Activated CD8-positive, alpha-beta memory T cell treated with anti-CD3 and anti-CD28 coated beads, Interleukin-2, amount 50 U/mL, for 48 hours (primary cell): Measurements from ENCODE around the gene SARM1.
A peak's percentile ranks its signal among the peaks of the same experiment; 100 is the strongest.
"Not testable (repeated sequence)": the region's sequence is repeated elsewhere in the genome, so short reads cannot be mapped to it uniquely, and the experiment has no call there.

Experiments used
- DNase-seq: peaks from one replicate; pipeline ENCODE4 v3.0.0-alpha.2; 2020

The SARM1 gene

DNA sequence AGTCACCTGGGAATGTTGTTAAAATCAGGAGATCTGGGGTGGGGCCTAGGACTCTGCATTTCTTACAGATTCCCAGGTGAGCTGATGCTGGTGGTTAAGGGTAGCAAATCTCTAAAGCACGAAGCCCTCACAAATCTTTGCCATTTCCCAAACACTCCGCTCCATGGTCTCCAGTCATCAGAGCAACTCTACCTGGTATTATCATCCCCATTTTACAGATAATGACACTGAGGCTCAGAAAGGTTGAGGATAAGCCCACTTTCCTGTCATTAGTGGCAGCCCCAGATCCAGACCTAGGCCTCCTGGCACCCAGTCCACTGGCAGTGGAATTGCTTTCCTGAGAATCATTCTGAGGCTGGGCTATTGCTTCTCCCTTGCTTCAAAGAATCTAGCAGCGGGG, 25.8 kb downstream of the SARM1 start:
- no peak for DNase-seq

DNA sequence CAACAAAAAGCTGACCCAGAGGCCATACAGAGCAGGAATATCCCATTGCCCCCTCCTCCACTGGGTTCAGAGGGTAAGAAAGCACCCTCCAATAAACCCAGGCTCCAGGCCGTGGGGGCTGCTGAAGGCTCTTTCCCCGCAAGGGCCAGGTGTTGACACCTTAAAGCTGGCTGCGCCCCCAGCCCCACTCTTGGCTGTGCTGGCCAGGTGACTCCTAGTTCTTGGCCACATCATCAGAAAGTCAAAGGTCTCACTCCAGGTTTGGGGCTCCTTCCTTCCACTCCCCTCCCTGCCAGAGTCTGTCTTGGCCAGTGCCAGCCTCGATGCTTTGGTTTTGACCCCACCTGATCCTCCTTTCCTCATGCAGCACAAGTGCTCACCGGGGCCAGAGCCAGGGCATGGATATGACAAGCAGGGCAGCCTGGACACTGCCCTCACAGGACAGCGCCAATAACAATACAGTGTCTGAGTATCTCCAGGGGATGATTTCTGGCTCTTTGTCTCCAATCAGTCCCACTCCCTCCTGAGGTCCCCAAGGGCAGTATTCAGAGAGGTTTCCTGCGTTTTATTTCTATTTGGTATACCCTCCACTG, 26.3 kb downstream of the SARM1 start:
- no peak for DNase-seq

DNA sequence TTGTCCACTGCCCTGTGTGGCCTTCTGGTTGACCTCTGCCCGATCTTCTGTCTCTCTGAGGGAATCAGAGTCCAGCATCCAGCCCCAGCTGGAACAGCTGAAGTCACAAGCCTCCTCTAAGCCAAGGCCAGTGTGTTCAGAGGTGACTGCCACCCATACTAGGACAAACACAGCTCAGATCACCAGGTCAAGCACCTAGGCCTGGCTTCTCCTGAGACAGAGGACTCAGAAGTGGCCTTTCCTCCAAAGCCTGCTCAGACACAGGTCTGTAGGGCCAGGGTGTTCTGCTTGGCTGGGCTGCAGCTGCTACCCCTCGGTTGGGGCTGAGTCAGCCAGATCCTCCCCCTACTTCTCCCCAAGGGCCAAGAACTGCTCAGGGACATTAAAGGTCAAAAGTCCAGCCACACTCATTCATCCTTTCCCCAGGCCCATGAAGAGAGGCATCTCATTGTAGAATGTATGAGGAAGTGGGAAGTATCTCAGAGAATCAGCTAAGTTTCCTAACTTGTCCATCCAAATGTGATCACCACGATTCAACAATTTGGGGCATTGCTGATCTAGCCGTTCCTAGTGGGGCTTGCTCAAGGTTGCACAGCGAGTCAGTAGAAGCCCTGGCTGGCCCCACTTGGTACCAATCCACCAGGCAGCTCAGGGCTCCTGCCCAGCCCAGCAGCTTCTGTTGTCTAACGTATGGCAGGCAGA, 26.9 kb downstream of the SARM1 start:
- DNase-seq, result no peak

DNA sequence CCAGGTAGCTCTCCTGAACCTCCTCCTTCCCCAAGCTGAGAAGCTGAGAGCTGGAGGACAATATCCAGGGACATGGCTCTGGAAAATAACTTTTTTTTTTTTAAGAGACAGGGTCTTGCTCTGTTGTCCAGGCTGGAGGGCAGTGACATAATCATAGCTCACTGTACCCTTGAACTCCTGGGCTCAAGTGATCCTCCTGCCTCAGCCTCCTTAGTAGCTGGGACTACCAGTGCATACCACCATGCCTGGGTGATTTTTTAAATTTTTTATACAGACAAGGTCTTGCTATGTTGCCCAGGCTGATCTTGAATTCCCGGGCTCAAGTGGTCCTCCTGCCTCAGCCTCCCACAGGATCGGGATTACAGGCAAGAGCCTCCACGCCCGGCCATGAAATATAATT, 28.3 kb downstream of the SARM1 start:
- DNase-seq, result no peak

DNA sequence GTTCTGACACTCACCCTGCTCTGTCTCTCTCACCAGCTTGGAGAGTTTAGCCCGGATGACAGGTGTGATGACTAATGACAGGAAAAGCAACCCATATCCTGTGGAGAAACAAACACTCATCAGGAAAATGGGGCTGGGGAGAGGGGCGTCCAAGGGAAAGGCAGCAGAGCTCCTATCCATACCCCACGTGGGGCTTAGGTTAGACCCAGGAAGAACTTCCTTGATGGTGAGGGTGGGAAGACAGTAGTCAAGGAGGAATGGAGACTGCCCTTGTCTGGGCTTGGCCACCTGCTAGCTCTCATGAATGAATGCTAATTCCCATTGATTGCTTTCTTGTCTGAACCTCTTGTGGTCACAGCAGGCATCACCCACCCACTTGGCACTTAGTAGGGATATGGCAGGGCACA, 30.7 kb downstream of the SARM1 start:
- DNase-seq, result no peak

DNA sequence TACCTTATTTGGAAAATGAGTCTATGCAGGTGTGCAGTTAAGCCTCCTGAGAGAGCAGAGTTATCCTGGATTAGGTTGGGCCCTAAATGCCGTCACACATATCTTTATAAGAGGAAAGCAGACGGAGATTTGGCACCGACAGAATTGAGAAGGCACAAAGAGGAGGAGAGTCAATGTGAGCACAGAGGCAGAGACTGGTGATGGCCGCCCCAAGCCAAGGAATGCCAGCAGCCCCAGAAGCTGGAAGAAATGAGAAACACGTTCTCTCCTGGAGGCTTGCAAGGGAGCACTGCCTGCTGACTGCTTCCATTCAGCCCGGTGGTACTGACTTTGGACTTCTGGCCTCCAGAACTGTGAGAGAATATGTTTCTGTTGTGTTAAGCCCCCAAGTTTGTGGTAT, 31.4 kb downstream of the SARM1 start:
- DNase-seq, result no peak

DNA sequence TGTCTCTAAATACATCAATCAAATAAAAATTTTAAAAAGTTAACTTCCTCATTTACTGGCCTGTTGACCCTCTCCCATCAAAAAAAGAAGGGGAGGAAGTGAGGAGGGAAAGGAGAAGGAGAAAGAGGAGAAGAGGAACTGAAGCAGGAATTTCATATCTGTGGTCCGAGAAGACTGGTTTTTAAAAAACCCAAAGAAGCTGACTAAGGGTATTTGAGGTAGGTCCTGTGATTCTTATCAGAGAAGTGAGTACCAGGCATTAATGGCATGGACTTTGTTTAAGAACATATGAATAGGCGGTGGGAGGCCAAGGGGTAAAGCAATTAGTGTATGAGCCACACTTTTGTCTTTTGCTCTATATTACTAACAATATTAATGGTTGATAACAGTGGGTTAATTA, 32.5 kb downstream of the SARM1 start:
- DNase-seq, result no peak

DNA sequence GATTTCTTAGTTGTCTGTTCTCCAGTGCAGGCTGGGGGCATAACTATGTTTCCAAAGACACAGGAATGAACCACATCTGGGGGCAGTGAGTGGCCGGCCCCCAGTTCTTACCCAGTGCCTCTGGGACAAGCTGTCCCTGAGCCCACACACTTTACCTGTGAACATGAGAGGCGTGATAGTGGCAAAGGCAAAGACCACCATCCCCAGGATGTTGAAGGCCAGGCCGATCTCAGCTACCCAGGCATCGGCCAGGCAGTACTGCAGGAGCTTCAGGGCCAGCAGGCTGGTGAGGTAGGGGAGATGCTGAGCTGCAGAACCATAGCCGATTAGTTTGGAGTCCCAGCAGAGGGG, 32.9 kb downstream of the SARM1 start:
- no peak for DNase-seq

DNA sequence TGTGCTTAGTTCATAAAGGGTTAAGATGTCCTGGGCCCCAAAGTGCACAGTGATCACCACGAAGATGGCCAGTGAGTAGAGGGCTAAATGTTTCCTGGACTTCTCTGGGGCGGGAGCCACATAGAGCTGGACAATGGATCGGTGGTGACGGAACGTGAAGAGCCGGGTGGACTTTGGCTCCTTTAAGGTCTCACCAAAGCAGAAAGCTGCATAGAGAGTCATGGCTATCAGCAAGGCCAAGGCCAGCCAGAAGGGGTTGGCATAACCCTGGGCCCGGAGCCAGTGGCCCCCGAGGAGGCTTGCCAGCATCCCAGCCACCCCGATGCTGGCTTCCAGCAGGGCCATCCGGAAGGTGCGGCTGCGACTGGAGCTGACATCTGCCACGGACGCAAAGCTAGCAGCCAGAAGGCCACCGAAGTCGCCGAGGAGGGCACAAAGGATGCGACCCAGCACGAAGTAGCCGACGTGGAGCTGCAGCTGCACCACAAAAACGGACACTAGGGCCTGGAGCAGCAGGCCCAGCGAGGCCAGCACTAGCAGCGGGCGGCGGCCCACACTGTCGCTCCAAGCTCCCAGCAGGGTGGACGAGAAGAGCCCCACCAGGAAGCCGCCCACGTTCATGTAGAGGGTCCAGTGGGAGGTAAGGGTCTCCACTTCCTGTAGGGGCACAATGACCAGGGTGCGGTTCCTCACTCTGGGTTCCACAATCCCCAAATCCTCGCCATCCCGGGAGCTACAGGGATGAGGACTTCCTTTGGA, 33.5 kb downstream of the SARM1 start:
- DNase-seq, result no peak

DNA sequence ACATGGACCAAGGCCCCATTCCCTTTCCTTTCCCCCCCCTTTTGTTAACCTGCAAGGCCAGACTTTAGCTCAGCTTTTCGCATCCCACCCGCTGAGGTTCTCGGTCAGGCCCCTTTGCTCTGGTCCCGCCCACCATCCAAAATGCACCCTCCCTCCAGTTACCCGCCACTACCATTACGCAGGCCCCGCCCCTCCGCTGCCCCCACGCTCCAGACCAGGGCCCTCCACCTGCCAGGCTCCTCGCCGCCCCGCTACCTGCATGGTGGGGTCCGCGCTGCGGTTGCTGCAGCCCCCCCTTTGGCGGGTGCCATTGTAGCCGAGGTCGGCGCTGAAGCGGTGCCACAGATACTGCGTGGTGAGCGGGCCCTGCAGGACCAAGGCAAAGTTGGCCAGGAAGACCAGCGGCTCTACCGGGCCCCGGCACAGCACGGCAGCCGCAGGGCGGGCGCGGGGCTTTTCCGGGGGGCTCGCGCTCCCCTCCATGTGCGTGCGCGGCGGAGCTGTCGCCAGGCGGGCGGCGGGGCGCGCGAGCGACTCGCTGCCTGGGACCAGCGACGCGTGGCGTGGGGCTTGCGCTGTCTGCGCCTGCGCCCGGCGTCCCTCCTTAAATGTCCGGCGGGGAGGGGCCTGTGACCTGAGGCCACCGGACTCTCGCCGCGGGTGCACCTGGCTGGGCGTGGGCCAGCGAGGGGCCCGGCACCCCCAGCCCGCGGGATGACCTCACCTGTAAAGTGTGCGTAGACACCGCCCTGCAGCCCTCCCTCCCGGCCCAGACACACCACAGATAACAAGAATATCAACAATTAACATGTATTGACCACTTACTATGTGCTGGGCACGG, 34.4 kb downstream of the SARM1 start, which contains the start of gene SLC46A1:
SLC46A1 (minus strand) TSS at position 581 of the 841 bp plus-strand sequence; CDS start at position 483, 98 bp downstream.
- DNase-seq, result peak; percentile 87

DNA sequence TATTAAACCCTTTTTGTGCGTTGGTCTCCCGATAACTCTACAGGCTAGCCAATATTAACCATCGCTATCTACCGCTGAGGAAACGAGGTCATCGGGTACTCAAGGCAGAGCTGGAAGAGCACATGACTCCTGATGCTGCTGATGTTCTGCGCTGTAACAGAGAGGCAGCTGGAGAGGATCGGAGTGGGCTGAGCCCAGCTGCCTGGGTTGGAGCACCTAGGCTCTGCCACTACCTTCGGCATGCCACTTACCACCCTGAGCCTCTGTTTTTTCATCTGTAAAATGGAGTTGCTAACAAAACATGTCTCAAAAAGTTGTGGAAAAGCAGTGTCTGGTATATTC, 35.0 kb downstream of the SARM1 start:
- no peak for DNase-seq

DNA sequence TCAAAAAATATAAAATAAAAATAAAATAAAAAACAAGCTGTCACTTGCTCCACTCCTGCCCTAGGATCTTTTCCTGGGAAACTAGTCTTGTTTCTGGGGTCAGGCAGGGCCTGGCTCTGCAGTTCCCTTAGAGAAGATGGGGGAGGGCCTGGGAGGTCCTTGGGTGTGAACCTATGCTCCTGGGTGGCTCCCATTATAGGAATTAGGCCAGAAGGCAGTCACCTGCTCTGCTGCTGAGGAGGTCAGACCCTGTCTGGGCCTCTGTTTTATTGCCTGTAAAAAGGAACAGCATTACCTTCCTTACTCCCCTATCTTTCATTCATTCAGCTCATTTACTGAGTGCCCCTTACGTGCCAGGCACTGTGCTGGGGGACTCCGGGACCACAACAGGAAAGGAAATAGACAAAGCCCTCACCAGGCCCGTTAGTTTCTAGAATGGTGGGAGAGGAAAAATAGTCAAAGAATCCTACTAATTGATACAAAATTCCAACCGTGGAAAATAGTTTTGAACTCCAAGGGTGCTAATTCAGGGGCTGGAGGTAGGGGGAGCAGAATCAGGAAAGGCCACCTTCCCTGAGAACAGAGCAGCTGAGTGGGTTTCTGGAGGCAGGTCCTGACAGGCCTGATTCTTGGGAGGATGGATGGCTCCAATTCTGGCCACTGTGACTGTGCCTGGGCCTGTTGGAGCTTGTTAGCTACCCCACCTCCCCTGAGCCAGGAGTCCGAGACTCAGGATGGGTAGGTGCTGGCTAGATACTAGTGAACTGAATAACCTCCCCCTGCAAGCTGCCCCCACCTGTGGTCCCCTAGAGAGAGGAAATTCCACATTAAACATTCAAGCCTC, 35.9 kb downstream of the SARM1 start:
- DNase-seq, result no peak

DNA sequence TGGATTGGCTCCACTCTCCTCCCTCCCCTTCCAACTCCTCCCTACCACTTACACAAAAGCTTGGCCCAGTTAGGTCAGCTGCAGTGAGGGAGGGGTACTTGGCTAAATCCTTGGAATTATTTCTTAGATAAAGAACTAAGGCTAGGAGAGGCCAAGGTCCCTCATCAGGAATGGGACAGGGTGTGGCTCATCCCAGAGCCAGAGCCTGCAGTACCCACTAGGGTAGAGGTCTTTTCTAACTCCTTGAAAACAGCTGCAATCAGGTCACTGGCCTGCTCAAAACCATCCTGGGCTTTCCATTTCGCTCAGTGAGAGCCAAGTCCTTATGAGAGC, 36.4 kb downstream of the SARM1 start:
- no peak for DNase-seq

DNA sequence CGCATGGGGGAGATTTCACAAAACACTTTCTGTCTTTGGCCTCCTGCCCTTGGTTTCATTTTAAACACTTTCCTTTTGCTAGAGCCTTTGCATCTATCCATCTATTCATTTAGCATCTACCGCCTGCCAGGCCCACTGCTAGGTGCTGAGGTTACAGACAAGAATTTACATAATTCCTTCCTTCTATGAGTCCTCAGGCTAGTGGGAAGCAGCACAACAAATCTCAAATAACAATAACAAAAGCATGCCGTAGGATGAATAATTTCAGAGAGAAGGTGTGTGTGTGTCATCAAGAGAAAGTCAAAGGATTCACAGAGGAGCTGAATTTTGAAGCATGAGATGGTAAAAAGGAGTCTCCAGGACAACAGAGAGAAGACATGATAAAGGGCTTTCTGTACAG, 40.6 kb downstream of the SARM1 start:
- no peak for DNase-seq

DNA sequence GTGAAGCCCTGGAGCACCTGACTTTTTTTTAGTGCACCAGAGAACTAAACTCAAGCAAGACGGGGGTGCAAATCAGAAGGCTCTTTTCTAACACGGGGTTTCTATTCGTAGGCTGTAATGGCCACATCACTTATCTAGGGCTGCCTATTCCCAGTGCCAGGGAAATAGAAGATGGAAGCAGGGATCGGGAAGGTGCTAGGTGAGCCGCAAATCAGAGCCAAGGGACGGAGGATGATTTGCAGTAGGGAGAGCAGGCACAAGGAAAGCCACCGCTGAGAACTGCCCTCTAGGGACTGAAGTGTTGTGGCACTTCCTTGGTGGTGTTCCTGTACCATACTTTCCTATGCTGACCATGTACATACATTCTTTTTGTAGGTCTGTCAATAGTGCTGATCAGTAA, 42.3 kb downstream of the SARM1 start:
- no peak for DNase-seq

DNA sequence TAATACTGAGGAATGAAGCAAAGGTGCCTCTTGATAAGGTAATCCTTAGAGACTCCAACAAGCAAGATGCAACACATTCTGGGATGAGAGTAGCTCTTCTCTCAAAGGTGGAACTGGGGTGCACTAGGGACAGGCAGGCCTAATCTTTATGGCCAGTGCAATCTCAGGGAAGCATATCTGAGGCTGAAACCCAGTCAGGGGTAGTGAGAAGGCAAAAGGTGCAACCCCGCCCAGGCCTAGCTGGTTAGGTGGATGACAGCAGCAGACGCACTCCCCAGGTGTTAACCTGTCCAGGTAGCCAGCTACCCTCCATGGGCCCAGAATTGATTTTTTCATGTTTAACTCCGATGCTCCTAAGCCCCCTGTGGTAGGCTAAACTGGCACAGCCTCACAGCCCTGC, 44.4 kb downstream of the SARM1 start:
- no peak for DNase-seq

DNA sequence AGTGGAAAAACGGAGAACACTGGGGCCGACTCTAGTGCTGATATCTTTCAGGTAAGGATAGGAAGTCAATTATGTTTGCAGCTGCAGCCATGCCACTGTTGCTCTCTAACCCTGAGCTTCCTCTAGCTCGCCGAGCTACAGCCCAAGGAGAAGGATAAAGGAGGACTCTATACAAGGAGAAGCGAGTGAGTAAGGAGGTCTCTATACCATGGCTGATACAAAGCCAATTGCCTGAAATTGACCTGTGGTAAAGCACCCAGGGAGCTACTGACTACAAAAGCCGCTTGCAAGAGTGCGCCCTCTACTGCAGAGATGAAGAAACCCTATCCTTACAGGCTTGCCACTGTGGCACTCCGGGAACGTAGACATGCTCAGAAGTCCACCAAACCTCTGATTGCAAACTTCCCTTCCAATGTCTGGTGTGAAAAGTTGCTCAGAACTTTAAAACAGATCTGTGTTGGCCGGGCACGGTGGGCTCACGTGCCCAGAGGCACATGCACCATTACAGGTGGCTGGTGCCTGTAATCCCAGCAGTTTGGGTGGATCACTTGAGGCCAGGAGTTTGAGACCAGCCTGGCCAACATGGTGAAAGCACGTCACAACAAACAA, 45.3 kb downstream of the SARM1 start:
- peak; percentile 69 for DNase-seq

DNA sequence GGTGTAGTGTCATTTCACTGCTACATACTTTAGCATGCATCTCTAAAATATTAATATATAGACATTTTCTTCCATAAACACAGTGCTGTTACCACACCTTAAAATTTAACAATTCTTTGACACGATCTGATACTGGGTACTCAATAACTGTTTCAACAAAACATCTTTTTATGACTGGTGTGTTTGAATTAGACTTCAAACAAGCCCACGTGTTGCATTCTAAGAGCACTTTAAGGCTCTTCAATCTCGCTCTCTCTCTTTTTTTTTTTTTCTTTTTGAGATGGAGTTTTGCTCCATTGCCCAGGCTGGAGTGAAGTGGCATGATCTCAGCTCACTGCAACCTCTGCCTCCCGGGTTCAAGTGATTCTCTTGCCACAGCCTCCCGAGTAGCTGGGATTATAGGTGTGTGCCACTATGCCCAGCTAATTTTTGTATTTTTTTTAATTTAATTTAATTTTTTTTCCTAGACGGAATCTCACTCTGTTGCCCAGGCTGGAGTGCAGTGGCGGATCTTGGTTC, 50.4 kb downstream of the SARM1 start:
- no peak for DNase-seq

DNA sequence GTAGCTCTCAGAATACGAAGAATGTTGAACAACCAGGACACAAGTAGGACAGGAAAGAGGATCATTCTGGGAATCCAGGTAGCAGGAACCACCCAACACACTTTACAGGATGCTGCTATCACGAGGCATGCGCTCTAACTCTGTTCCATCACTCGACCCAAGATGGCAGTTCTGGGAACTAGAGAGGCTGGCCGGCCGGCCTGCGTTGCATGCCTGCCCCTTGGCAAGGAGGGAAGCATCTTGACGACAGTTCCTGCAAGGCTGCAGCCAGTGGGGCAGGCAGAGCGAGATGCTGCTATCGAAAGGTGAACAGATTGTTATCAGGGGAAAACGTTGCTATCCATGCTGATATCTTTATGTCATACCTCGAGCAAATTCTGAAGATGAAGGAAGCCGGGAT, 53.7 kb downstream of the SARM1 start:
- no peak for DNase-seq

DNA sequence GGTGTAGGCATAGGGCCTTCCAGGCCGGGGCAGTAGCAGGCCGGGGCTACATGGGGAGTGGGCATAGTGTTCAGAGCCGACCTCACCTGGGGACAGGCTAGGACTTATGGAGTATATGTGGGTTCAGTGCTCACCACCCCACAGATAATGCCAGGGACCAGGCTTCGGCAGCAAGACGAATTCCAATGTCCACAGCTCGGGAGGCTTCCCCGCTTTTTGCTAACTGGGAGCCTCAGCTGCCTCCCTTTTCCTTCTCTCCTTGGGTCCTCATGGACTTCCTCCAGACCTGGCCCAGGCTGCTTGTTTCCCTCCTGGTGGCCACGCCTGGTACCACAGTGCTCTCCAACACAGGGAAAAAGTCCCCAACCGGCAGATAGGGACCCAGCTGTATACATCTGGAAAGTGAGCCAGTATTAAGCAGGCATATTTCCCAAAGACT, 54.6 kb downstream of the SARM1 start:
- DNase-seq, result no peak

DNA sequence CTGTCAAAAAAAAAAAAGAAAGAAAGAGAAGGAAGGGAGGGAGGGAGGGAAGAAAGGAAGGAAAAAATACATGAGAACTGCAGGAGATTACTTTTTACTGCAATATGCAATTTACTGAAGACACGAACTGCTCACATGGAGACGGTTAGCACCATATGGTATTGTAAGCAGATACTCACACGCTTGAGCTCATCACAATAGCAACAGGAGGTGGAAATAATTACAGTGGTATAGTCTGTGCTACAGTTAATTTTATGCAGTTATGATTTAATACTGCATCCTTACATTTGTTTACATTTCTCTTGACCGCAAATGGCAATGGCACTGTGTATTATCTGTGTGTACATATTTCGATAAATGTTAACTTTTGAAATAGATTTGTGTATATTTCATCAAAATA, 55.9 kb downstream of the SARM1 start:
- no peak for DNase-seq

DNA sequence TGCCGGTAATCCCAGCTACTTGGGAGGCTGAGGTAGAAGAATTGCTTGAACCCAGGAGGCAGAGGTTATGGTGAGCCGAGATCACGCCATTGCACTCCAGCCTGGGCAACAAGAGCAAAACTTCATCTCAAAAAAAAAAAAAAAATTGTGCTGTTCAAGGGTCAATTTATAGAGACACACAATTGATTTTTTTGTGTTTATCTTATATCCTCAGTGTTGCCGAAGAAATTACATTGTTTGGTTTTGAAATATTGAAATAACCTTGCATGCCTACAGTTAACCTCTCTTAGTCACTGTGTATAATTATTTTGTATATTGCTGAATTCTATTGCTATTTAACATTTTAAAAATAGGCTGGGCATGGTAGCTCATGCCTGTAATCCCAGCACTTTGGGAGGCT, 56.5 kb downstream of the SARM1 start:
- not testable (repeated sequence) for DNase-seq
